Measurements from ENCODE around the gene SUCLG2. TPM values are rescaled to one million over a fixed set of nuclear protein-coding genes. Genes with fewer than 3 reads are reported as not detected.

Gene SUCLG2
- total RNA-seq, 1 donor from 2014 or later: 63.6 TPM

- Histone ChIP-seq H3K9me3 (ENCODE audit: low read depth) (no peaks in the 10 kb centered on the region), H3K27ac (no peak overlapping the region), H4K20me1 (ENCODE audit: low read depth) (no peaks in the 10 kb centered on the region), H3K4me2 (no peak overlapping the region), H3F3A (ENCODE audit: low read depth) (no peaks in the 10 kb centered on the region), H3K36me3 (no peaks in the 10 kb centered on the region), H3K4me1 (peaks cover 6% of the 10 kb centered on the region), H3K79me2 (ENCODE audit: low read depth) (peaks cover 15% of the 10 kb centered on the region), H2AFZ (replicated peaks) (no peak overlapping the region), H3K27me3 (no peaks in the 10 kb centered on the region), H3K9ac (no peak overlapping the region), H3K4me3 (no peak overlapping the region)
- Mint-ChIP-seq H3K9me3 (no peaks in the 10 kb centered on the region), H3K27ac (no peak overlapping the region), H3K4me1 (peaks cover 32% of the 10 kb centered on the region), H3K36me3 (peaks cover 8% of the 10 kb centered on the region), H3K4me3 (no peak overlapping the region), H3K27me3 (ENCODE audit: insufficient read depth, low read depth) (peaks cover 3% of the 10 kb centered on the region)
- DNase-seq (ENCODE audit: low spot score): no peak
- TF ChIP-seq EZH2phosphoT487 (IDR thresholded peaks at IDR 0.05) (no peak), EZH2 (IDR thresholded peaks at IDR 0.05) (no peak), CTCF (IDR thresholded peaks at IDR 0.05) (no peak)
Observed at GRCh38 chr3:67648701-67649100, 5.7 kb downstream of the SUCLG2 start.

GRCh38 chr3:67648229-67648628 is 6.2 kb downstream of the SUCLG2 start:
- H3K27ac Mint-ChIP-seq: no peak overlapping the region
- no peaks in the 10 kb centered on the region for H3K9me3 ChIP-seq (ENCODE audit: low read depth)
- peaks cover 28% of the 10 kb centered on the region for H3K4me1 Mint-ChIP-seq
- TF ChIP-seq CTCF (IDR thresholded peaks at IDR 0.05): no peak
- no peak for TF ChIP-seq EZH2 (IDR thresholded peaks at IDR 0.05)
- no peak for TF ChIP-seq EZH2phosphoT487 (IDR thresholded peaks at IDR 0.05)
- no peak overlapping the region for H2AFZ ChIP-seq (replicated peaks)
- H3K4me1 ChIP-seq: peaks cover 2% of the 10 kb centered on the region
- no peaks in the 10 kb centered on the region for H4K20me1 ChIP-seq (ENCODE audit: low read depth)
- H3K27ac ChIP-seq: no peak overlapping the region
- peaks cover 8% of the 10 kb centered on the region for H3K36me3 Mint-ChIP-seq
- no peak for DNase-seq (ENCODE audit: low spot score)
- no peak overlapping the region for H3K4me3 ChIP-seq
- H3K9ac ChIP-seq: no peak overlapping the region
- H3K4me2 ChIP-seq: no peak overlapping the region
- H3K27me3 Mint-ChIP-seq (ENCODE audit: insufficient read depth, low read depth): peaks cover 3% of the 10 kb centered on the region
- peaks cover 11% of the 10 kb centered on the region for H3K79me2 ChIP-seq (ENCODE audit: low read depth)
- no peaks in the 10 kb centered on the region for H3K36me3 ChIP-seq
- no peaks in the 10 kb centered on the region for H3K9me3 Mint-ChIP-seq
- no peaks in the 10 kb centered on the region for H3K27me3 ChIP-seq
- no peaks in the 10 kb centered on the region for H3F3A ChIP-seq (ENCODE audit: low read depth)
- no peak overlapping the region for H3K4me3 Mint-ChIP-seq

GRCh38 chr3:67647390-67647878 is 7.0 kb downstream of the SUCLG2 start:
- Histone ChIP-seq H3K79me2 (ENCODE audit: low read depth) (peaks cover 11% of the 10 kb centered on the region), H2AFZ (replicated peaks) (no peak overlapping the region), H3K9ac (no peak overlapping the region), H3F3A (ENCODE audit: low read depth) (no peaks in the 10 kb centered on the region), H3K36me3 (no peaks in the 10 kb centered on the region), H4K20me1 (ENCODE audit: low read depth) (no peaks in the 10 kb centered on the region), H3K4me1 (no peaks in the 10 kb centered on the region), H3K27ac (no peak overlapping the region), H3K4me3 (no peak overlapping the region), H3K4me2 (no peak overlapping the region), H3K9me3 (ENCODE audit: low read depth) (no peaks in the 10 kb centered on the region), H3K27me3 (no peaks in the 10 kb centered on the region)
- no peak for DNase-seq (ENCODE audit: low spot score)
- peaks cover 8% of the 10 kb centered on the region for H3K36me3 Mint-ChIP-seq
- H3K4me3 Mint-ChIP-seq: no peak overlapping the region
- H3K9me3 Mint-ChIP-seq: no peaks in the 10 kb centered on the region
- H3K27me3 Mint-ChIP-seq (ENCODE audit: insufficient read depth, low read depth): peaks cover 3% of the 10 kb centered on the region
- no peak overlapping the region for H3K27ac Mint-ChIP-seq
- peaks cover 20% of the 10 kb centered on the region for H3K4me1 Mint-ChIP-seq
- no peak for TF ChIP-seq EZH2phosphoT487 (IDR thresholded peaks at IDR 0.05)
- no peak for TF ChIP-seq CTCF (IDR thresholded peaks at IDR 0.05)
- TF ChIP-seq EZH2 (IDR thresholded peaks at IDR 0.05): no peak
